Ishikawa (cell line): Measurements from ENCODE around the gene TIMM50.

Experiments
- CEBPB ChIP-seq: IDR thresholded peaks from 2 replicates; pipeline ENCODE4 v1.6.1; 2012
- EGR1 ChIP-seq: IDR thresholded peaks from 2 replicates; pipeline ENCODE4 v1.6.1; 2012
- EP300 ChIP-seq: IDR thresholded peaks from 2 replicates; pipeline ENCODE4 v1.6.1; 2012; ENCODE audit warnings: borderline replicate concordance
- FOXM1 ChIP-seq: IDR thresholded peaks from 2 replicates; pipeline ENCODE4 v1.6.1; 2012; ENCODE audit warnings: low read depth, borderline replicate concordance
- MAX ChIP-seq: IDR thresholded peaks from 2 replicates; pipeline ENCODE4 v1.6.1; 2012
- NFIC ChIP-seq: IDR thresholded peaks from 2 replicates; pipeline ENCODE4 v1.6.1; 2012
- RAD21 ChIP-seq: IDR thresholded peaks from 2 replicates; pipeline ENCODE4 v1.6.1; 2012; ENCODE audit warnings: low read depth
- REST ChIP-seq: IDR thresholded peaks from 2 replicates; pipeline ENCODE4 v1.6.1; 2012; ENCODE audit warnings: low read depth, mild to moderate bottlenecking
- USF1 ChIP-seq: IDR thresholded peaks from 2 replicates; pipeline ENCODE4 v1.6.1; 2012

GRCh38 chr19:39479916-39480315 lies 722 bp upstream of the TIMM50 start:
- TF ChIP-seq FOXM1: no peak
- no peak for TF ChIP-seq RAD21
- no peak for TF ChIP-seq USF1
- no peak for TF ChIP-seq NFIC
- no peak for TF ChIP-seq CEBPB
- TF ChIP-seq EP300: no peak
- no peak for TF ChIP-seq REST
- no peak for TF ChIP-seq MAX
- no peak for TF ChIP-seq EGR1
